Pancreas (tissue), 10 donors: ENCODE measurements around the gene DENND1A. TPM values are rescaled to one million over a fixed set of nuclear protein-coding genes. Genes with fewer than 3 reads are reported as not detected.

ENCODE experiments used
- ATAC-seq, 4 donors: fragments of 200-7000 bp; cut with Tn5 transposase; one replicate each; pipeline versions ENCODE4 v1.8.0 to v1.9.1; 2020; ENCODE audit warnings: mild to moderate bottlenecking in 4 of 4, moderate library complexity in 4 of 4
- DNase-seq, 6 donors: peaks; one replicate each; pipeline ENCODE4 v3.0.0-alpha.2; 2020
- FAIRE-seq: peaks from 2 replicates; lab custom pipeline; 2012; peaks lifted over from hg19 to GRCh38; lab: Jason Lieb, UNC
- H3K27ac ChIP-seq, 4 donors: fragments of 200-600 bp; sonication (generic); 1 replicate in 3 of 4; 2 replicates in 1 of 4; pipeline versions ENCODE4 v1.5.0 to v1.8.0; 2020
- H3K27me3 ChIP-seq, 4 donors: fragments of 200-600 bp; one replicate each; pipeline ENCODE4 v1.8.0; 2021
- H3K36me3 ChIP-seq, 3 donors: fragments of 200-600 bp; sonication (generic) in 1 of 3; one replicate each; pipeline versions ENCODE4 v1.5.0 to v1.8.0; 2020 to 2021
- H3K4me1 ChIP-seq, 3 donors: fragments of 200-600 bp; one replicate each; pipeline ENCODE4 v1.8.0; 2021
- H3K4me3 ChIP-seq, 4 donors: fragments of 200-600 bp; sonication (generic) in 2 of 4; one replicate each; pipeline versions ENCODE4 v1.5.0 to v1.8.0; 2020 to 2021
- H3K9me3 ChIP-seq, 4 donors: fragments of 200-600 bp; one replicate each; pipeline ENCODE4 v1.8.0; 2021
- WGBS, 2 donors: extraction: QIAGEN DNeasy Blood & Tissue Kit; methylation state at CpG; one replicate each; pipeline ENCODE4 v1.1.7; 2013; 5-methylcytosine and 5-hydroxymethylcytosine counted together
- intact Hi-C, 3 donors: fragments of 100-400 bp; cut with DNase I; formaldehyde crosslinking; loops; one replicate each; pipeline versions ENCODE4 v1.11.1 to v1.14.2; 2022
- polyA plus RNA-seq, 2 donors: library from polyadenylated mRNA; stranded (reverse); fragments of 200-250 nt; gene quantifications; one replicate each; pipeline ENCODE4 v1.2.3, GENCODE V29; 2013
- total RNA-seq, 6 donors: library from RNA; stranded (reverse); fragmentation: NEBNext Ultra II Directional in 4 of 6; extraction: Animal tissue kit (Norgen Biotek cat#: 25700) in 4 of 6; gene quantifications; one replicate each; pipeline versions ENCODE4 v1.2.1 to v1.2.4, GENCODE V29; 2021 to 2023
- TF ChIP-seq, protein P1 (sequence below), 4 donors: fragments of 200-600 bp; sonication (generic) in 3 of 4; IDR thresholded peaks; one replicate each; pipeline versions ENCODE4 v1.5.0 to v1.8.0; 2021; ENCODE audit warnings: antibody characterized with exemption in 4 of 4
- donor health status: healthy with polysubstance abuse.
- donor health status: DM: no; HTN: no; CAD: no; lungs with moderate emphysema.
- donor health status: DM: no; HTN: no; CAD: no.
- donor health status: control.
- donor health status: control.
- donor health status: Bipolar disorder and iron deficiency.
- donor health status: DM: yes; HTN: yes; CAD: no.
- donor health status: DM: no; HTN: no; CAD: no.
- donor health status: DM: no; HTN: no; CAD: no.
- donor health status: DM: yes; HTN: yes; CAD: no.

DENND1A gene
- total and polyA plus RNA-seq, 8 donors: 4.5 to 8.3 (median 5.6) TPM

DNA sequence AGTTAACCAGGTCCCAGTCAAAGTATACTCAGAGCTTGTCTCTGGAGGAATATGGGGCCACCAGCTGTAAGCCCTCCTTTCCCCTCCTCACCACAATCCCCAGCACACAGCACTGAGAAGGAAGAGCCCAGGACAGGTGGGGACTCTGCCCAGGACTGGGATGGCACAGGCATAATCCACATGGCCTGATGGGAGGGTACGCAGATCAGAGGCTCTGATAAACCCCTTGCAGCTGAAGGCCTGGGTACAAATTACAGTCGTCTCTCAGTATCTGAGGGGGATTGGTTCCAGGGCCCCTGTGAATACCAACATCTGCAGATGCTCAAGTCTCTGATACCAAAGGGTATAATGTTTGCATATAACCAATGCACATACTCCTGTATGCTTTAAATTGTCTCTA is 328.1 kb downstream of the DENND1A start:
- TF ChIP-seq, protein P1, sequence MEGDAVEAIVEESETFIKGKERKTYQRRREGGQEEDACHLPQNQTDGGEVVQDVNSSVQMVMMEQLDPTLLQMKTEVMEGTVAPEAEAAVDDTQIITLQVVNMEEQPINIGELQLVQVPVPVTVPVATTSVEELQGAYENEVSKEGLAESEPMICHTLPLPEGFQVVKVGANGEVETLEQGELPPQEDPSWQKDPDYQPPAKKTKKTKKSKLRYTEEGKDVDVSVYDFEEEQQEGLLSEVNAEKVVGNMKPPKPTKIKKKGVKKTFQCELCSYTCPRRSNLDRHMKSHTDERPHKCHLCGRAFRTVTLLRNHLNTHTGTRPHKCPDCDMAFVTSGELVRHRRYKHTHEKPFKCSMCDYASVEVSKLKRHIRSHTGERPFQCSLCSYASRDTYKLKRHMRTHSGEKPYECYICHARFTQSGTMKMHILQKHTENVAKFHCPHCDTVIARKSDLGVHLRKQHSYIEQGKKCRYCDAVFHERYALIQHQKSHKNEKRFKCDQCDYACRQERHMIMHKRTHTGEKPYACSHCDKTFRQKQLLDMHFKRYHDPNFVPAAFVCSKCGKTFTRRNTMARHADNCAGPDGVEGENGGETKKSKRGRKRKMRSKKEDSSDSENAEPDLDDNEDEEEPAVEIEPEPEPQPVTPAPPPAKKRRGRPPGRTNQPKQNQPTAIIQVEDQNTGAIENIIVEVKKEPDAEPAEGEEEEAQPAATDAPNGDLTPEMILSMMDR (IDR thresholded peaks at IDR 0.05): no peak
- DNase-seq (no peak), FAIRE-seq (no peak), ATAC-seq (no peak)
- 83 to 93% methylated on average over 2 of the region's 2 CpGs for WGBS, 2 donors
- H3K9me3 ChIP-seq: no peaks in the 10 kb centered on the region
- no peak overlapping the region for H3K27ac ChIP-seq
- H3K27me3 ChIP-seq: no peaks in the 10 kb centered on the region
- intact Hi-C loops: no loop called here
- H3K36me3 ChIP-seq: no peaks in the 10 kb centered on the region
- H3K4me1 ChIP-seq: no peaks in the 10 kb centered on the region
- H3K4me3 ChIP-seq: no peak overlapping the region

DNA sequence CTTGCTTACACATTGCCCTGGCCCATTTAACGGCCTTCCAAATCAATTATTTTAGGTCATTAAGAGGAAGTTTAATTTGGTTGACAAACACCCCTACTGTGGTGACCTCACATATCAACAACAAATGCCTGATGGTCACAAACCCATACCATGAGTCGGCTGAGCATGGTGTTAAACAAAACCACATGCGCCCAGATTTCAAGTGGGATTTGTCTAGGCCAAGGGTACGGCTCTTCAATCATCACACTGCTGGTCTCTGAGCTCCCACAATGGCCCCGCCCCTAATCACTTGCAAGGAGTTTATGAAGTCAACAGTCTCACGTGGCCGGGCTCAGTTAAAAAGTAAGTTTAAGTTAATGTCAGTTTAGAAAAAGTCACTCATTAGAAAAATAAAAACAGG is 330.1 kb downstream of the DENND1A start:
- no peak for DNase-seq
- Histone ChIP-seq H3K4me3 (no peak overlapping the region), H3K27me3 (no peaks in the 10 kb centered on the region), H3K27ac (no peak overlapping the region), H3K36me3 (no peaks in the 10 kb centered on the region), H3K9me3 (no peaks in the 10 kb centered on the region), H3K4me1 (no peaks in the 10 kb centered on the region)
- intact Hi-C loops: no loop called here
- ATAC-seq: no peak
- WGBS, 2 donors: 95 to 97% methylated on average over 7 of the region's 7 CpGs
- FAIRE-seq: no peak
- TF ChIP-seq, protein P1 (IDR thresholded peaks at IDR 0.05): no peak

- H3K4me1 ChIP-seq: no peaks in the 10 kb centered on the region
- intact Hi-C loops: no loop called here
- no peak for FAIRE-seq
- no peak overlapping the region for H3K27ac ChIP-seq
- no peak overlapping the region for H3K4me3 ChIP-seq
- no peak for DNase-seq
- ATAC-seq: no peak
- H3K36me3 ChIP-seq: no peaks in the 10 kb centered on the region
- no peaks in the 10 kb centered on the region for H3K9me3 ChIP-seq
- H3K27me3 ChIP-seq: no peaks in the 10 kb centered on the region
- TF ChIP-seq, protein P1 (IDR thresholded peaks at IDR 0.05): no peak
- WGBS, 2 donors: 88 to 96% methylated on average over 8 of the region's 8 CpGs
These were observed 331.9 kb downstream of the DENND1A start for GRCh38 chr9:123597876-123598556.

GRCh38 chr9:123597048-123597447 is 332.9 kb downstream of the DENND1A start:
- Histone ChIP-seq H3K27ac (no peak overlapping the region), H3K4me1 (no peaks in the 10 kb centered on the region), H3K27me3 (no peaks in the 10 kb centered on the region), H3K9me3 (no peaks in the 10 kb centered on the region), H3K36me3 (no peaks in the 10 kb centered on the region), H3K4me3 (no peak overlapping the region)
- no peak for ATAC-seq
- DNase-seq: no peak
- 97 to 98% methylated on average over 4 of the region's 4 CpGs for WGBS, 2 donors
- no peak for FAIRE-seq
- TF ChIP-seq, protein P1 (IDR thresholded peaks at IDR 0.05): no peak
- intact Hi-C loops: no loop called here

GRCh38 chr9:123591283-123591682 is 338.6 kb downstream of the DENND1A start:
- ATAC-seq (no peak), FAIRE-seq (no peak), DNase-seq (no peak)
- H3K27me3 ChIP-seq: no peaks in the 10 kb centered on the region
- H3K4me1 ChIP-seq: no peaks in the 10 kb centered on the region
- TF ChIP-seq, protein P1 (IDR thresholded peaks at IDR 0.05): no peak
- no peak overlapping the region for H3K27ac ChIP-seq
- H3K9me3 ChIP-seq: no peaks in the 10 kb centered on the region
- 90 to 92% methylated on average over 4 of the region's 4 CpGs for WGBS, 2 donors
- H3K4me3 ChIP-seq: no peak overlapping the region
- H3K36me3 ChIP-seq: no peaks in the 10 kb centered on the region
- intact Hi-C loops: no loop called here
